ENCODE results near the gene UMODL1.

DNA sequence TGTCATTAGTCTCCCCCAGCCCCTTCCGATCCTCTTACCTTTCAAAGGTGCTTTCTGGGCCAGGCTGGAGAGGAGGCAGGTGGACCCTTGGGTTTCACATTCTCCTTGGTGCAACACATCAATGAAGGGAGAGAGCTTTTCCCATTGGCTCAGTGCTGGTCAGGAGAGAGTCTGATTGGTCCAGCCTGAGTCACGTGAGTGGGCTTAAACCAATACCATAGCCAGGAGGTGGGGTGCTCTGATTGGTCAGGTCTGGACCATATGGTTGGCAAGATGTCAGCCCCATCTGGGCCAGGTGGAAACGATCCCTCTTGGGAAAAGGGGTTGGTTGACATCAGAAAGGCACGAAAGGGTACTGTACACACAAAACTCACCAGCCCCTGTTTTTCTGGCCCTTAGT, 103.1 kb downstream of the UMODL1 start:
- TF ChIP-seq, protein P1, sequence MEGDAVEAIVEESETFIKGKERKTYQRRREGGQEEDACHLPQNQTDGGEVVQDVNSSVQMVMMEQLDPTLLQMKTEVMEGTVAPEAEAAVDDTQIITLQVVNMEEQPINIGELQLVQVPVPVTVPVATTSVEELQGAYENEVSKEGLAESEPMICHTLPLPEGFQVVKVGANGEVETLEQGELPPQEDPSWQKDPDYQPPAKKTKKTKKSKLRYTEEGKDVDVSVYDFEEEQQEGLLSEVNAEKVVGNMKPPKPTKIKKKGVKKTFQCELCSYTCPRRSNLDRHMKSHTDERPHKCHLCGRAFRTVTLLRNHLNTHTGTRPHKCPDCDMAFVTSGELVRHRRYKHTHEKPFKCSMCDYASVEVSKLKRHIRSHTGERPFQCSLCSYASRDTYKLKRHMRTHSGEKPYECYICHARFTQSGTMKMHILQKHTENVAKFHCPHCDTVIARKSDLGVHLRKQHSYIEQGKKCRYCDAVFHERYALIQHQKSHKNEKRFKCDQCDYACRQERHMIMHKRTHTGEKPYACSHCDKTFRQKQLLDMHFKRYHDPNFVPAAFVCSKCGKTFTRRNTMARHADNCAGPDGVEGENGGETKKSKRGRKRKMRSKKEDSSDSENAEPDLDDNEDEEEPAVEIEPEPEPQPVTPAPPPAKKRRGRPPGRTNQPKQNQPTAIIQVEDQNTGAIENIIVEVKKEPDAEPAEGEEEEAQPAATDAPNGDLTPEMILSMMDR (IDR thresholded peaks at IDR 0.05; ENCODE audit: extremely low read depth in 1 of 2, insufficient read depth in 1 of 2, low read depth in 1 of 2, low read length in 2 of 2) = no peak
- TF ChIP-seq POLR2A (IDR thresholded peaks at IDR 0.05; ENCODE audit: low read depth, low read length) = no peak
- TF ChIP-seq, protein P2, sequence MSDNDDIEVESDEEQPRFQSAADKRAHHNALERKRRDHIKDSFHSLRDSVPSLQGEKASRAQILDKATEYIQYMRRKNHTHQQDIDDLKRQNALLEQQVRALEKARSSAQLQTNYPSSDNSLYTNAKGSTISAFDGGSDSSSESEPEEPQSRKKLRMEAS (IDR thresholded peaks at IDR 0.05; ENCODE audit: insufficient read depth, insufficient read length) = no peak
- TF ChIP-seq JUN (IDR thresholded peaks at IDR 0.05; ENCODE audit: borderline replicate concordance, insufficient read depth, insufficient read length, low read depth) = no peak

Data from endothelial cell of umbilical vein (primary cell).